Prostate gland (tissue), 2 donors: ENCODE results near the gene MFGE8. TPM values are rescaled to one million over a fixed set of nuclear protein-coding genes. Genes with fewer than 3 reads are reported as not detected.

Experiments used
- DNase-seq: peaks from one replicate; pipeline ENCODE4 v3.0.0-alpha.2; 2019; ENCODE audit warnings: low spot score
- H3K27ac ChIP-seq, 2 donors: fragments of 200-600 bp; sonication (generic); 2 replicates each; pipeline ENCODE4 v1.5.1; 2017 to 2019
- H3K27me3 ChIP-seq: fragments of 200-600 bp; sonication (generic); replicated peaks from 2 replicates; pipeline ENCODE4 v1.5.1; 2019; ENCODE audit not compliant: insufficient read depth
- H3K36me3 ChIP-seq, 2 donors: fragments of 200-600 bp; sonication (generic); 1 replicate in 1 of 2; 2 replicates in 1 of 2; pipeline versions ENCODE4 v1.5.1 to v1.8.1; 2017 to 2019
- H3K4me1 ChIP-seq: fragments of 200-600 bp; sonication (generic); replicated peaks from 2 replicates; pipeline ENCODE4 v1.5.1; 2019
- H3K4me3 ChIP-seq, 2 donors: fragments of 200-600 bp; sonication (generic); 2 replicates each; pipeline ENCODE4 v1.5.1; 2017 to 2019
- H3K9me3 ChIP-seq: fragments of 200-600 bp; sonication (generic); 2 replicates; pipeline ENCODE4 v1.5.1; 2017
- POLR2A ChIP-seq: fragments of 450-650 bp; IDR thresholded peaks from one replicate; pipeline ENCODE4 v1.6.1; 2016; ENCODE audit warnings: antibody characterized with exemption, mild to moderate bottlenecking
- POLR2AphosphoS5 ChIP-seq: sonication (generic); formaldehyde crosslinking; IDR thresholded peaks from one replicate; pipeline ENCODE4 v1.6.1; 2017; ENCODE audit warnings: antibody characterized with exemption
- WGBS: methylation state at CpG from one replicate; pipeline ENCODE4 v1.1.5; 2018; 5-methylcytosine and 5-hydroxymethylcytosine counted together
- intact Hi-C: fragments of 100-400 bp; cut with DNase I; formaldehyde crosslinking; loops from one replicate; pipeline ENCODE4 v1.14.2; 2022
- total RNA-seq, 2 donors: library from RNA; depleted of rRNA; stranded (reverse); fragments of >200 nt; gene quantifications; one replicate each; pipeline ENCODE4 v1.1.0, GENCODE V29; 2016
- TF ChIP-seq, protein P1 (sequence below), 4 experiments: fragments of 200-600 bp in 2 of 4; fragments of 450-650 bp in 2 of 4; sonication (generic) in 2 of 4; IDR thresholded peaks; 1 replicate in 3 of 4; 2 replicates in 1 of 4; pipeline ENCODE4 v1.5.1; 2016 to 2019; ENCODE audit warnings: antibody characterized with exemption in 4 of 4, mild to moderate bottlenecking in 2 of 4, moderate library complexity in 2 of 4

The MFGE8 gene
- total RNA-seq, 2 donors from 2014 or later: 63.1 to 263 TPM

DNA sequence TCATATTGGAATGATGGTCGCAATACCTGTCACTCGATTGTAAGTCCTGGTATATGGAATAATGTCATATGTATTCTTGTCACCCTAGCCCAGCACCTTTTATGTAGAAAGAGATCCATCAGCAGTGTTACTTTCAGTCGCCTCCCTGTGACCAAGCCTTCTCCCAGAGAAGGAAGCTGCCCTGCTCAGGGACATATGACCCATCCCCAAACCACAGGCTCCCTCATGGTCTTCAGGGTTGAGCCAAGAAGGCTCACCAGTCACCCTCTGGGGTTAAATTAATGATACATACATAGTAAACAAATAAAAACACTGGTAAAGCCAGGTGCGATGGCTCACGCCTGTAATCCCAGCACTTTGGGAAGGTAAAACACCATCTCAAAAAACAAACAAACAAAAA lies 4.6 kb upstream of the MFGE8 start:
- Histone ChIP-seq H3K9me3 (no peaks in the 10 kb centered on the region), H3K4me1 (no peaks in the 10 kb centered on the region), H3K27me3 (peaks cover 2% of the 10 kb centered on the region), H3K36me3 (no peaks in the 10 kb centered on the region), H3K27ac (no peak overlapping the region), H3K4me3 (no peak overlapping the region)
- TF ChIP-seq POLR2AphosphoS5 (no peak), POLR2A (no peak)
- TF ChIP-seq, protein P1, sequence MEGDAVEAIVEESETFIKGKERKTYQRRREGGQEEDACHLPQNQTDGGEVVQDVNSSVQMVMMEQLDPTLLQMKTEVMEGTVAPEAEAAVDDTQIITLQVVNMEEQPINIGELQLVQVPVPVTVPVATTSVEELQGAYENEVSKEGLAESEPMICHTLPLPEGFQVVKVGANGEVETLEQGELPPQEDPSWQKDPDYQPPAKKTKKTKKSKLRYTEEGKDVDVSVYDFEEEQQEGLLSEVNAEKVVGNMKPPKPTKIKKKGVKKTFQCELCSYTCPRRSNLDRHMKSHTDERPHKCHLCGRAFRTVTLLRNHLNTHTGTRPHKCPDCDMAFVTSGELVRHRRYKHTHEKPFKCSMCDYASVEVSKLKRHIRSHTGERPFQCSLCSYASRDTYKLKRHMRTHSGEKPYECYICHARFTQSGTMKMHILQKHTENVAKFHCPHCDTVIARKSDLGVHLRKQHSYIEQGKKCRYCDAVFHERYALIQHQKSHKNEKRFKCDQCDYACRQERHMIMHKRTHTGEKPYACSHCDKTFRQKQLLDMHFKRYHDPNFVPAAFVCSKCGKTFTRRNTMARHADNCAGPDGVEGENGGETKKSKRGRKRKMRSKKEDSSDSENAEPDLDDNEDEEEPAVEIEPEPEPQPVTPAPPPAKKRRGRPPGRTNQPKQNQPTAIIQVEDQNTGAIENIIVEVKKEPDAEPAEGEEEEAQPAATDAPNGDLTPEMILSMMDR (IDR thresholded peaks at IDR 0.05): no peak
- DNase-seq: no peak
- intact Hi-C loops: no loop called here
- WGBS: 80% methylated on average over 5 of the region's 5 CpGs

DNA sequence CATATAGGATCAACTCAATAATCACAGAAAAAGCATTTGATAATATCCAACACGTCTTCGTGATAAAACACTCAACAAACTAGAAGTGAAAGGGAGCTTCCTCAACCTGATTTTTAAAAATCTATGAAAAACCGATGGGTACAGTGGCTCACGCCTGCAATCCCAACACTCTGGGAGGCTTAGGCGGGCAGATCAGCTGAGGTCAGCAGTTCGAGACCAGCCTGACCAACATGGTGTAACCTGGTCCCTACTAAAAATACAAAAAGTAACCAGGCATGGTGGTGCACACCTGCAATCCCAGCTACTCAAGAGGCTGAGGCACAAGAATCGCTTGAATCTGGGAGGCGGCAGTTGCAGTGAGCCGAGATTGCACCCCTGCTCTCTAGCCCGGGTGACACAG lies 2.2 kb upstream of the MFGE8 start:
- TF ChIP-seq, protein P1 (IDR thresholded peaks at IDR 0.05): no peak
- no peak for TF ChIP-seq POLR2A
- TF ChIP-seq POLR2AphosphoS5: no peak
- DNase-seq: no peak
- no peaks in the 10 kb centered on the region for H3K36me3 ChIP-seq
- H3K27ac ChIP-seq: no peak overlapping the region
- H3K4me3 ChIP-seq: no peak overlapping the region
- no peaks in the 10 kb centered on the region for H3K4me1 ChIP-seq
- intact Hi-C loops: no loop called here
- no peaks in the 10 kb centered on the region for H3K9me3 ChIP-seq
- H3K27me3 ChIP-seq: peaks cover 2% of the 10 kb centered on the region
- WGBS: 93% methylated on average over 10 of the region's 10 CpGs

DNA sequence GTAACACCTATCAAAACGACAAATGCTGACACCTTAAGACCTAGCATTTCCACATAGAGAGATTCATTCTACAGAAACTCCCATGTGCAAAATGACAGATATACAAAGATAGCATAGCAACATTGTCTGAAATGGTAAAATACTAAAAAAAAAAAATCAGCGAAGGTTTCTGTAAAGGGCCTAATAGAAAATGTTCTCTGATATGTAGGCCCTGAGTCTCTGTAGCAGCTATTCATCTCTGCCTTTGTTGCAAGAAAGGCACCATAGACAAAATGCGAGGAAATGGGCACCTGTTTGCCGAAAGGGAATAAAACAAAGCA lies 631 bp upstream of the MFGE8 start:
- intact Hi-C loops: loop anchor here (5.0 kb wide), 1 partner anchor 437 kb away; no protein-coding TSS in a partner anchor
- H3K9me3 ChIP-seq: no peaks in the 10 kb centered on the region
- no peak for DNase-seq
- no peaks in the 10 kb centered on the region for H3K36me3 ChIP-seq
- peak overlapping the region in 1 of 2 donors; percentile 78 for H3K27ac ChIP-seq
- 60% methylated on average over 4 of the region's 4 CpGs for WGBS
- no peaks in the 10 kb centered on the region for H3K4me1 ChIP-seq
- TF ChIP-seq, protein P1 (IDR thresholded peaks at IDR 0.05): no peak
- TF ChIP-seq POLR2AphosphoS5: no peak
- no peak for TF ChIP-seq POLR2A
- H3K27me3 ChIP-seq: peaks cover 2% of the 10 kb centered on the region
- H3K4me3 ChIP-seq: no peak overlapping the region

DNA sequence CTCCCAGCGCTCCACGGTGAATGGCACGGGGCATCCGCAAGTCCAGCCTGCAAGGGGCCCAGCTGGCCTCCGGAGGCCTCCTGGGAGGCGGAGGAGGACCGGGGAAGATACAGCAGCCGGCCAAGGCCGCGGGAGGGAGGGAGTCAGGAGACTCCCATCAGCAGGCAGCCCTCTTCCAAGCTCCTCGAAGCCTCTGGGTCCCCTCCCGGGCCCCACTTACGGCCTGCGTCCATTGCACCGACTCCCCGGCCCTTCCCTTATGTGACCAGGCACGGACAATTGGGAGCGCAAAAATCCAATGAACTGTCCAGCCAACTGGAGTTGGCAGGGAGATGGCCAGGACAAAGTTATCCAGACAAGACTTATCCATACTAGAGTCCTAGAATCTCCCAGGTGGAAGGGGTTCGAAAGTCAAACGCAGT lies 668 bp downstream of the MFGE8 start:
- peak overlapping the region; percentile 77 to 78 for H3K27ac ChIP-seq
- intact Hi-C loops: loop anchor here (5.0 kb wide), 1 partner anchor 435 kb away; no protein-coding TSS in a partner anchor
- no peaks in the 10 kb centered on the region for H3K27me3 ChIP-seq
- no peak for DNase-seq
- TF ChIP-seq, protein P1 (IDR thresholded peaks at IDR 0.05): no peak
- no peak for TF ChIP-seq POLR2A
- TF ChIP-seq POLR2AphosphoS5: no peak
- WGBS: 4% methylated on average over 17 of the region's 20 CpGs
- H3K4me3 ChIP-seq: peak overlapping the region; percentile 60 to 66
- no peaks in the 10 kb centered on the region for H3K36me3 ChIP-seq
- H3K4me1 ChIP-seq: no peaks in the 10 kb centered on the region
- no peaks in the 10 kb centered on the region for H3K9me3 ChIP-seq

DNA sequence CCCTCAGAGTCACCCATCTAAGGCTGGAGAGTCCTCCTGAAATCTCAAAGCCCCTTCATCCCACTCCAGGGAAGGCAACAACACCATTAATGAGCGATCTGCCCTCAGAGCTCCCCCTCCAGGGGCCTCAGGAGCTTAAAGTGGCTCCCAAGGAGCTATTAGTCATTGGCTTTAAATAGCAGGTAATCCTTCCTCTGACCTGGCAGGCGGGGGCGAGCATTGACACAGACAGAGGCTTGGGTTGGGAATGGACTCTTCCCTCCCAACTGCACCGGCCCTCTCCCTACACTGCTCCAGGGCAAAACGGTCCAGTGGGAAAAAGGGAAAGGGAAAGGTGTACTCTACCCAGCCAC lies 1.4 kb downstream of the MFGE8 start:
- DNase-seq: no peak
- Histone ChIP-seq H3K4me3 (peak overlapping the region in 1 of 2 donors; percentile 60), H3K36me3 (no peaks in the 10 kb centered on the region), H3K9me3 (no peaks in the 10 kb centered on the region), H3K27ac (peak overlapping the region in 1 of 2 donors; percentile 78), H3K27me3 (no peaks in the 10 kb centered on the region), H3K4me1 (no peaks in the 10 kb centered on the region)
- WGBS: 47% methylated on average over 5 of the region's 5 CpGs
- intact Hi-C loops: loop anchor here (5.0 kb wide), 1 partner anchor 434 kb away; no protein-coding TSS in a partner anchor
- TF ChIP-seq, protein P1 (IDR thresholded peaks at IDR 0.05): no peak
- TF ChIP-seq POLR2A: peak; percentile 21
